ENCODE results near the gene SLC5A10.

SLC5A10 gene

DNA sequence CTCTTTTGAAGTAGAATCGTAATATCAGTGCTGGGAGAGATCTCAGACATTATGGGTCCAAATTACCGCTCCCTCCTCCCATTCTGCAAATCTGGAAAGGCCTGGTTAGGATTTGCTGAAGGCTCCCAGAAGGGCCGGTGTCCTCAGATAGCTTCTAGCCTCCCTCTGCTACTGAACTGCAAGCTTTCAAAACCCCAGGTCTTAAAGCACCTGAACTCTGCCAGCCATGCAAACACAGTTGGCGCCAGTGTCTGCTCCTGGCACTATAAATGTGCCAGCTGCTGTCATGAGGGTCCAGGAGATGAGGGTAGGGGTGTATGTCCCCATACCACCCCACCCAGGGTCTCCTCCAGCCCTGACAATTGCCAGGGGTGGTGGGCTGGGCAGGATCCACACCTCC is 24.2 kb downstream of the SLC5A10 start:
- TF ChIP-seq, protein P1, sequence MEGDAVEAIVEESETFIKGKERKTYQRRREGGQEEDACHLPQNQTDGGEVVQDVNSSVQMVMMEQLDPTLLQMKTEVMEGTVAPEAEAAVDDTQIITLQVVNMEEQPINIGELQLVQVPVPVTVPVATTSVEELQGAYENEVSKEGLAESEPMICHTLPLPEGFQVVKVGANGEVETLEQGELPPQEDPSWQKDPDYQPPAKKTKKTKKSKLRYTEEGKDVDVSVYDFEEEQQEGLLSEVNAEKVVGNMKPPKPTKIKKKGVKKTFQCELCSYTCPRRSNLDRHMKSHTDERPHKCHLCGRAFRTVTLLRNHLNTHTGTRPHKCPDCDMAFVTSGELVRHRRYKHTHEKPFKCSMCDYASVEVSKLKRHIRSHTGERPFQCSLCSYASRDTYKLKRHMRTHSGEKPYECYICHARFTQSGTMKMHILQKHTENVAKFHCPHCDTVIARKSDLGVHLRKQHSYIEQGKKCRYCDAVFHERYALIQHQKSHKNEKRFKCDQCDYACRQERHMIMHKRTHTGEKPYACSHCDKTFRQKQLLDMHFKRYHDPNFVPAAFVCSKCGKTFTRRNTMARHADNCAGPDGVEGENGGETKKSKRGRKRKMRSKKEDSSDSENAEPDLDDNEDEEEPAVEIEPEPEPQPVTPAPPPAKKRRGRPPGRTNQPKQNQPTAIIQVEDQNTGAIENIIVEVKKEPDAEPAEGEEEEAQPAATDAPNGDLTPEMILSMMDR (IDR thresholded peaks at IDR 0.05; ENCODE audit: low read depth, low read length, missing control alignments) = no peak
- H3K4me3 ChIP-seq (ENCODE audit: low read depth, low read length) = no peak overlapping the region
- no peak for DNase-seq (ENCODE audit: low read depth)

DNA sequence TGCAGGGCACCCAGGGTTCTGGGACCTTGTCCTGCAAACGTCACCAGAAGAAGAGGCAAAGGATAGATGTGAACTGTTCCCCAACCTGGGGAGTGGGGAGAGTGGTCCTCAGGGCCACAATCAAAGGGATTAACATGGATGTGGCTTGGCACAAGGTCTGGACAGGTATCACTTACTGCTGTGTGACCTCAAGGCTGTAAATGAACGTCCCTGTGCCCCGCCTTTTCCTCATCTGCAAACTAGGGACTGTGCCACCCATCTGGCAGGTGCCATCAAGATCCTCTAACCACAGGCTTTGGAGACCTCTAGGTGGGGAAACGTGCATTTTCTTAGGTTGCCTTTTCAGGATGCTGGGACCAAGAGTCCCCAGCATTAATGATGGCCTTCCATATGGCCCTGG is 25.1 kb downstream of the SLC5A10 start:
- TF ChIP-seq, protein P1 (IDR thresholded peaks at IDR 0.05; ENCODE audit: low read depth, low read length, missing control alignments) = no peak
- no peak overlapping the region for H3K4me3 ChIP-seq (ENCODE audit: low read depth, low read length)
- no peak for DNase-seq (ENCODE audit: low read depth)

DNA sequence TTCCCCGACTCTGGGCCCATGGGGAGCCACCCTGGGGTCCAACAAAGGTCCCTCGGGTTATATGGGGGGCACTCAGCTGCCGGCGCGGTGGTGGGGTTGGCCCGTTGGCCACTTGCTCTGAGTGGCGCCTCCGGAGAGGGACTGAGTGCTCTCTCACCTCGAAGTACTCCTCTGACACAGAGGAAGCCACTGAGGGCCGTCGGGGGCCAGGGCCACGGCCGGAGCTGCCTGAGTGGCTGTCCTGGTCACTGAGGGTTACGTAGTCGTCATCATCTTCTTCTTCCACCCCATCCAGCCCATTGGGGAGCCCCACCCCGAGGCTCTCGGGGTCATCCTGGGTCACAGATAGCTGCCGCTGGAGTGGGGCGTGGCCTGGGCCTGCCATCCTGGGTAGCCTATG is 25.7 kb downstream of the SLC5A10 start:
- DNase-seq (ENCODE audit: low read depth) = no peak
- TF ChIP-seq, protein P1 (IDR thresholded peaks at IDR 0.05; ENCODE audit: low read depth, low read length, missing control alignments) = no peak
- H3K4me3 ChIP-seq (ENCODE audit: low read depth, low read length) = no peak overlapping the region

DNA sequence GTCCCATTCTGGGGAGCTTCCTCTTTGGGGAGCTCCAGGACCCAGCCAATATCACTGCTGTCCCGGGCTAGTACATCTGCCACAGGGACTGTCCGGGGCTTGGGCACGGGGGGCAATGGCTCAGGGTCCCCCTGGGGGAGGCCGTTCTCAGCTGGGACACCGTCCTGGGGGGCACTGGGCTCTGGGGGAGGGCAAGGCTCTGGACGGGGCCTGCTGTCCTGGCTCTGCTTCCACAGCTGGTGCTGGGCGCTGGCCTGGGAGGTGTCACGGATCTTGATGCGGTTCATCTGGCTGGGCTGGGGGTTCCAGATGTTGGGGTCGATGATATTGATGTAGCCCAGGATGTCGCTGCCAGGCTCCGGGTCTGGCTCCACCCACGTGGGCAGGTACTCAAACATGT is 26.1 kb downstream of the SLC5A10 start:
- TF ChIP-seq, protein P1 (IDR thresholded peaks at IDR 0.05; ENCODE audit: low read depth, low read length, missing control alignments) = no peak
- DNase-seq (ENCODE audit: low read depth) = no peak

DNA sequence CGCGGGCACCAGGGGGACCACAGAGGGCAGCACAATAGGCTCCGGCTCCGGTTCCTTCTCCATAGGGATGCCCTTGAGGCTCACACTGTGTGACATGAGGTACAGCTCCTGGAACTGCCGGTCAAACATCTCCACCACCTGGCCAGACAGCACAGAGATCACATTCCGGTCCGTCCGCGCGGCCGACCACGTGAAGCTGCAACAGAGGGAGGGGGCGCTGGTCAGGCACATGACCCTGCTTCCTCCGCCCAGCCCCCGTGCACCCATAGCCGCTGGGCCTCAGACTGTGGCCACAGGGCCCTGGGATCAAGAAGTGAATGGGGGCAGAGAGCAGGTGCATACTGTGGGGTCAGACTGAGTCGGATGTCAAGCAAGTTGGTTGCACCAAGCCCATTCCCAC is 26.7 kb downstream of the SLC5A10 start:
- no peak overlapping the region for H3K4me3 ChIP-seq (ENCODE audit: low read depth, low read length)
- TF ChIP-seq, protein P1 (IDR thresholded peaks at IDR 0.05; ENCODE audit: low read depth, low read length, missing control alignments) = no peak
- no peak for DNase-seq (ENCODE audit: low read depth)

More for the DNA sequence above, 26.1 kb downstream of the SLC5A10 start:
- no peak overlapping the region for H3K4me3 ChIP-seq (ENCODE audit: low read depth, low read length)

DNA sequence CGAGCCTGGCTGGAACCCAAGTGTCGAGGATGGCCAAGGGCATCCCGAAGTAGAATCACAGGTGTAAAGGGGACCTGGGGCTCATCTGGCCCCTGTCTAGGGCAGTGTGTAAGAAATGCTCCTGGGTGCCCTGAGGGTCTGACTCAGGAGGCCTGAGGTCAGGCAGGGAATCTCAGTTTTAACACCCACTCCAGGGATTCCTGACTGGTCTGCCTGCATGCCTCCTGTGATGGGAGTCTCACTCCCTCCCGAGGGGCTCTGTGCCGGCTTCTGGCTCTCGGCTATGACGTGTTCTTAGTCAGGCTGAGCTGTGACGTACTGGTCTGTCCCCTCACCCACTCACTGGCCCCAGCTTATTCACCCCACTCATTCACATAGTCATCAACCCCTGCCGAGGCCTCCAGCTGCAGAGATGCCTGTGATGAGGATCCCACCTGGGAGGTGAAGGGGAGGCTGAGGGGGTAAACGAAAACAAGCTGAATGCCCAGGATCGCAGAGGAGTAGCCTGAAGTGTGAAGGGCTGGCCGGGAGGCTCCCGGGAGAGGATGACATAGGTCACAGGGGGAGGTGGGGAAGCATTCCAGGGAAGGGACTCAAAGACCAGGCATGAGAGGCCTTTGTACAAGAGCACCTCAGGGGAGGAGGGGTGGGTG is 28.8 kb downstream of the SLC5A10 start:
- no peak for DNase-seq (ENCODE audit: low read depth)
- TF ChIP-seq, protein P1 (IDR thresholded peaks at IDR 0.05; ENCODE audit: low read depth, low read length, missing control alignments) = no peak
- H3K4me3 ChIP-seq (ENCODE audit: low read depth, low read length) = no peak overlapping the region

DNA sequence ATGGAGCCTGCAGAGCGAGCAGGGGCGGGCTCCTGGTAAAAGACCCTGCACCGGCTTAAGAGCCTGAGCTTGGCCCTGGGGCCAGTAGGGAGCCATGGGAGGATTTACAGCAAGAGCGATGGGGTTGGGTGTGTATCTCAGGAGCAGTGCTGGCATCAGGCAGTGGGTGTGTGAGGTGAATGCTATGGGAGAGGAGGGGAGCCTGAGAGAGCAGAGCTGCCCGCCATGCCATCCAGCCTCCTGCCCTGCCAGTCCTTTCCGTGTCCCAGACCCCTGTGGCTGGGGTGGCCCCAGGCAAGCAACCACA is 29.3 kb downstream of the SLC5A10 start:
- TF ChIP-seq, protein P1 (IDR thresholded peaks at IDR 0.05; ENCODE audit: low read depth, low read length, missing control alignments) = no peak
- no peak for DNase-seq (ENCODE audit: low read depth)
- no peak overlapping the region for H3K4me3 ChIP-seq (ENCODE audit: low read depth, low read length)

Measured in GM12864 (cell line).